ENCODE data around the gene SERPINB6.

DNA sequence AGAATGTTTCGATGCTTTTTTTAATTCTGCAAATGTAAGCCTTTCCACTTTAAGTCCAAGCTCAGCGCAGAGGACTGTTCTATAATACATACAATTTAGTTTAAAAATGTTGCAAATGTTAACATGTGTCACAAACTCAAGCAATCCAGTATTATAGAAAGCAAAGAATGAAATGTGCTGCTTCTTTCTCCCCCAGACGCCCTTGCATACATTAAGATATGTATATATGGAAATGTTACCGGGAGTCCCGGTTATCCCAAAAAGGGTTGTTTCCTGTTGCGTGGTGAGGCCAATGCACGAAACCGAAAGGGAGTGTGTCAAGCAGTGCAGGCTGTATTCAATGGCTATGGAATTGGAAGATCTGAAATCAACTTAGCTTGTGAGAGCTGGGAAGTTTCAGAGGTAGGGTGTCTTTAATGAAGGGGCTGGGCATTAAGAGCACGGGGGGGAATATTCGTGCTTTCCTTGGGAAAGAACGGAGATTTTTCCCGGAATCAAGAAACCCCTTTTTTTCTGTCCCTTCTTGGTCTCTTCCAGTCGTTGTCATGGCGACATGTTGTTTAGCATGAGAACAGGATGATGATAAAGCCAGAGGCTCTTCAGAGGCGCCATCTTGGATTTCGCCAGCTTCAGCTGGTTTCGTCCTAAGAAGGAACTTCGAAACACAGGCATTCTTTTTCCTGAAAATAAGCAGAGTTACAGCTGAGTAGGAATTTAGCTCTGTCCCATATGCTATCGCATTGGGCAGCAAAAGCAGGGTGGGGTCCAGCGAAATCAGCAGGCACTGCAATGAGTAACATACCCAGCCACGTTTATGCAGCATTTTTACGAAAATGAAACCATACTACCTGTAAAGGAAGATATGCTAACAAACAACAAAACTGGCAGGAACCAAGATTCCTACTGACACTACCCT is 18.2 kb upstream of the SERPINB6 start:
- TF ChIP-seq, protein P1, sequence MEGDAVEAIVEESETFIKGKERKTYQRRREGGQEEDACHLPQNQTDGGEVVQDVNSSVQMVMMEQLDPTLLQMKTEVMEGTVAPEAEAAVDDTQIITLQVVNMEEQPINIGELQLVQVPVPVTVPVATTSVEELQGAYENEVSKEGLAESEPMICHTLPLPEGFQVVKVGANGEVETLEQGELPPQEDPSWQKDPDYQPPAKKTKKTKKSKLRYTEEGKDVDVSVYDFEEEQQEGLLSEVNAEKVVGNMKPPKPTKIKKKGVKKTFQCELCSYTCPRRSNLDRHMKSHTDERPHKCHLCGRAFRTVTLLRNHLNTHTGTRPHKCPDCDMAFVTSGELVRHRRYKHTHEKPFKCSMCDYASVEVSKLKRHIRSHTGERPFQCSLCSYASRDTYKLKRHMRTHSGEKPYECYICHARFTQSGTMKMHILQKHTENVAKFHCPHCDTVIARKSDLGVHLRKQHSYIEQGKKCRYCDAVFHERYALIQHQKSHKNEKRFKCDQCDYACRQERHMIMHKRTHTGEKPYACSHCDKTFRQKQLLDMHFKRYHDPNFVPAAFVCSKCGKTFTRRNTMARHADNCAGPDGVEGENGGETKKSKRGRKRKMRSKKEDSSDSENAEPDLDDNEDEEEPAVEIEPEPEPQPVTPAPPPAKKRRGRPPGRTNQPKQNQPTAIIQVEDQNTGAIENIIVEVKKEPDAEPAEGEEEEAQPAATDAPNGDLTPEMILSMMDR (conservative IDR thresholded peaks at IDR 0.05), result peak; percentile 57
- no peak for TF ChIP-seq ZFX (IDR thresholded peaks at IDR 0.05)
